Liver (tissue), 9 donors: Measurements from ENCODE around the gene ZBTB21. TPM values are rescaled to one million over a fixed set of nuclear protein-coding genes. Genes with fewer than 3 reads are reported as not detected.

Experiments used
- DNase-seq: peaks from one replicate; pipeline ENCODE4 v3.0.0-alpha.2; 2017; ENCODE audit warnings: low spot score
- H3K27ac ChIP-seq, 2 donors: one replicate each; pipeline ENCODE4 v1.7.0; 2013; ENCODE audit warnings: inconsistent platforms in 2 of 2, low read length in 2 of 2, control low read depth in 1 of 2, low read depth in 1 of 2, mild to moderate bottlenecking in 1 of 2
- H3K27me3 ChIP-seq, 4 donors: one replicate each; pipeline versions ENCODE4 v1.6.1 to v1.7.0; 2013; ENCODE audit warnings: low read length in 3 of 4, inconsistent platforms in 1 of 4, mild to moderate bottlenecking in 1 of 4, moderate library complexity in 1 of 4; ENCODE audit not compliant: control insufficient read depth in 4 of 4, insufficient read depth in 4 of 4
- H3K36me3 ChIP-seq, 4 donors: one replicate each; pipeline versions ENCODE4 v1.6.1 to v1.7.0; 2013; ENCODE audit warnings: low read length in 3 of 4, mild to moderate bottlenecking in 3 of 4, low read depth in 1 of 4, moderate library complexity in 1 of 4; ENCODE audit not compliant: control insufficient read depth in 4 of 4, insufficient read depth in 3 of 4
- H3K4me1 ChIP-seq, 4 donors: one replicate each; pipeline versions ENCODE4 v1.6.1 to v1.7.0; 2013; ENCODE audit warnings: low read length in 3 of 4, mild to moderate bottlenecking in 3 of 4, moderate library complexity in 1 of 4; ENCODE audit not compliant: control insufficient read depth in 4 of 4, insufficient read depth in 4 of 4
- H3K4me3 ChIP-seq, 3 donors: one replicate each; pipeline versions ENCODE4 v1.6.1 to v1.7.0; 2013; ENCODE audit warnings: low read length in 3 of 3, control low read depth in 1 of 3, low read depth in 1 of 3, mild to moderate bottlenecking in 1 of 3
- H3K9ac ChIP-seq, 2 donors: one replicate each; pipeline ENCODE4 v1.7.0; 2013; ENCODE audit warnings: low read length in 2 of 2, mild to moderate bottlenecking in 2 of 2, moderate library complexity in 2 of 2, control low read depth in 1 of 2, low read depth in 1 of 2
- H3K9me3 ChIP-seq, 4 donors: one replicate each; pipeline versions ENCODE4 v1.6.1 to v1.7.0; 2013; ENCODE audit warnings: low read length in 3 of 4; ENCODE audit not compliant: control insufficient read depth in 4 of 4
- ATF3 ChIP-seq: IDR thresholded peaks from 2 replicates; pipeline ENCODE4 v1.6.1; 2016; ENCODE audit warnings: antibody characterized with exemption
- CTCF ChIP-seq: fragments of 150-350 bp; IDR thresholded peaks from 2 replicates; pipeline ENCODE4 v1.5.1; 2017; ENCODE audit warnings: improper control_type of control experiment, low read depth, low read length; ENCODE audit not compliant: missing input control
- EGR1 ChIP-seq, 2 donors: IDR thresholded peaks; 2 replicates each; pipeline ENCODE4 v1.6.1; 2016 to 2018; ENCODE audit warnings: antibody characterized with exemption in 2 of 2, low read depth in 2 of 2
- FOXA1 ChIP-seq: IDR thresholded peaks from 2 replicates; pipeline ENCODE4 v1.6.1; 2016; ENCODE audit warnings: antibody characterized with exemption
- FOXA2 ChIP-seq: IDR thresholded peaks from 2 replicates; pipeline ENCODE4 v1.6.1; 2016; ENCODE audit warnings: antibody characterized with exemption
- GABPA ChIP-seq, 2 donors: IDR thresholded peaks in 1 of 2; conservative IDR thresholded peaks in 1 of 2; 2 replicates each; pipeline ENCODE4 v1.6.1; 2016; ENCODE audit warnings: antibody characterized with exemption in 2 of 2, mild to moderate bottlenecking in 1 of 2, moderate library complexity in 1 of 2
- HNF4A ChIP-seq, 2 donors: conservative IDR thresholded peaks; 2 replicates each; pipeline ENCODE4 v1.6.1; 2016; ENCODE audit warnings: antibody characterized with exemption in 2 of 2, mild to moderate bottlenecking in 2 of 2
- HNF4G ChIP-seq: IDR thresholded peaks from 2 replicates; pipeline ENCODE4 v1.6.1; 2016; ENCODE audit warnings: antibody characterized with exemption
- JUND ChIP-seq, 2 donors: IDR thresholded peaks; 2 replicates each; pipeline ENCODE4 v1.6.1; 2016; ENCODE audit warnings: antibody characterized with exemption in 2 of 2
- NR2F2 ChIP-seq: IDR thresholded peaks from 2 replicates; pipeline ENCODE4 v1.6.1; 2016; ENCODE audit warnings: antibody characterized with exemption
- RAD21 ChIP-seq, 2 donors: IDR thresholded peaks; 2 replicates each; pipeline ENCODE4 v1.6.1; 2016; ENCODE audit warnings: antibody characterized with exemption in 2 of 2, mild to moderate bottlenecking in 2 of 2
- REST ChIP-seq: IDR thresholded peaks from 2 replicates; pipeline ENCODE4 v1.6.1; 2016; ENCODE audit warnings: antibody characterized with exemption, mild to moderate bottlenecking
- RXRA ChIP-seq, 2 donors: IDR thresholded peaks; 2 replicates each; pipeline ENCODE4 v1.6.1; 2017 to 2018; ENCODE audit warnings: antibody characterized with exemption in 2 of 2, mild to moderate bottlenecking in 1 of 2
- SP1 ChIP-seq: IDR thresholded peaks from 2 replicates; pipeline ENCODE4 v1.6.1; 2018; ENCODE audit warnings: antibody characterized with exemption, mild to moderate bottlenecking
- TAF1 ChIP-seq: conservative IDR thresholded peaks from 2 replicates; pipeline ENCODE4 v1.6.1; 2016; ENCODE audit warnings: antibody characterized with exemption, mild to moderate bottlenecking
- YY1 ChIP-seq: IDR thresholded peaks from 2 replicates; pipeline ENCODE4 v1.6.1; 2016; ENCODE audit warnings: antibody characterized with exemption, mild to moderate bottlenecking
- ZBTB33 ChIP-seq: IDR thresholded peaks from 2 replicates; pipeline ENCODE4 v1.6.1; 2016; ENCODE audit warnings: antibody characterized with exemption
- WGBS: extraction: QIAGEN DNeasy Blood & Tissue Kit; methylation state at CpG from one replicate; pipeline ENCODE4 v1.1.7; 2013; 5-methylcytosine and 5-hydroxymethylcytosine counted together
- polyA plus RNA-seq, 2 donors: library from polyadenylated mRNA; stranded (reverse) in 1 of 2; unstranded in 1 of 2; fragments of 200-250 nt in 1 of 2; fragments of >200 nt in 1 of 2; fragmentation: Nextera tagmentation in 1 of 2; extraction: Ambion mirVana in 1 of 2; gene quantifications; one replicate each; pipeline versions ENCODE4 v1.2.1 to v1.2.3, GENCODE V29; 2013 to 2015
- total RNA-seq, 2 donors: library from RNA; depleted of rRNA; stranded (reverse); fragments of >200 nt; gene quantifications; one replicate each; pipeline ENCODE4 v1.2.3, GENCODE V29; 2014
- TF ChIP-seq, protein P1 (sequence below): IDR thresholded peaks from 2 replicates; pipeline ENCODE4 v1.6.1; 2016; ENCODE audit warnings: antibody characterized with exemption
- donor health status: healthy.
- donor health status: healthy.
- donor health status: healthy.
- donor health status: healthy.
- donor health status: healthy.

The ZBTB21 gene
- total and polyA plus RNA-seq, 4 donors, result 3.1 to 14.1 (median 4.0) TPM

DNA sequence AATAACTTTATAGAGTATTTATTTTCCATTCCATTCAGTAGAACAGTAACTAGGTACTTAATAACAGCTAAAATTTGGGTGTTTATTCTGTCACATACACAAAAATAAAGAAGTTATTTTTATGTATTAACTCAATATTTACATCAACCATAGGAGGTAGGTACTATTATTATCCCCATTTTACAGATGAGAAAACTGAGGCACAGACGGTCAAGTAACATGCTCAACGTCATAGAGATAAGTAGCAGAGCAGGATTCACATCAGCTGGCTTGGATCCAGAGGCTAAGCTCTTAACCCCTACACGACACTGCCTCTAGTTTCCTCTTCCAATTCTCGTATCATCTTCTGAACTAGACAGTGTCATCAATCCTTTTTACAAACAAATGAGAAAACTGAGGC lies 9.3 kb downstream of the ZBTB21 start (continued):
- TF ChIP-seq REST (no peak), ZBTB33 (no peak), HNF4G (no peak), GABPA (IDR thresholded peaks at IDR 0.05 in 1 of 2, conservative IDR thresholded peaks at IDR 0.05 in 1 of 2) (no peak), SP1 (no peak)

DNA sequence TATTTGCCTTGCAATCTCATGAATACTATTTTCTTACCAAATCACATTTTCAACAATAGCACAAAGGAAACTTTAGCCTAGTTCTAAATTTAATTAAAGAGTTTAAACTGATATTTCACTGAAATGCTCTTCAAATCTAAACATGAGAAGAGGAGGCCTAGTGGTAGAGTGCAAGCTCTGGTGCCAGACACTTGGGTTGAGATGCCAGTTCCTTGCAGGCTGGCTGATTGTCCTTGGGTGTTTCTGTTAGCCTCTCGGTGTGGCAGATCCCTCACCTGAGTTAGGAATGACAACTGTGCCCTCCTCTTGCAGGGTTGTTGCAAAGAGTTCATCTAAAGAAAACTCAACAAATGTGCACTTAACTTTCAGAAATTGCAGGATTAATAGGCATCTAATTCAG lies 12.5 kb downstream of the ZBTB21 start:
- Histone ChIP-seq H3K27me3 (no peaks in the 10 kb centered on the region), H3K4me1 (no peaks in the 10 kb centered on the region), H3K36me3 (peaks cover 4 to 41% (median 24%) of the 10 kb centered on the region in 4 donors), H3K27ac (no peak overlapping the region), H3K9ac (no peak overlapping the region), H3K9me3 (no peaks in the 10 kb centered on the region), H3K4me3 (no peak overlapping the region)
- DNase-seq, result no peak
- TF ChIP-seq HNF4G, result no peak
- TF ChIP-seq, protein P1, sequence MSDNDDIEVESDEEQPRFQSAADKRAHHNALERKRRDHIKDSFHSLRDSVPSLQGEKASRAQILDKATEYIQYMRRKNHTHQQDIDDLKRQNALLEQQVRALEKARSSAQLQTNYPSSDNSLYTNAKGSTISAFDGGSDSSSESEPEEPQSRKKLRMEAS, result no peak
- TF ChIP-seq FOXA2, result no peak
- TF ChIP-seq ATF3, result no peak
- TF ChIP-seq SP1, result no peak
- no peak for TF ChIP-seq REST
- TF ChIP-seq GABPA (IDR thresholded peaks at IDR 0.05 in 1 of 2, conservative IDR thresholded peaks at IDR 0.05 in 1 of 2), result no peak
- TF ChIP-seq FOXA1, result no peak
- TF ChIP-seq TAF1, result no peak
- no peak for TF ChIP-seq ZBTB33
- no peak for TF ChIP-seq NR2F2
- TF ChIP-seq HNF4A (conservative IDR thresholded peaks at IDR 0.05), result no peak
- no peak for TF ChIP-seq YY1
- no peak for TF ChIP-seq RXRA (IDR thresholded peaks at IDR 0.05)
- TF ChIP-seq EGR1 (IDR thresholded peaks at IDR 0.05; ENCODE audit: low read depth in 2 of 2), result no peak
- TF ChIP-seq RAD21 (IDR thresholded peaks at IDR 0.05), result no peak
- TF ChIP-seq CTCF, result no peak
- TF ChIP-seq JUND (IDR thresholded peaks at IDR 0.05), result no peak
- WGBS, result 100% methylated on average over 1 of the region's 1 CpG
